Endothelial cell of umbilical vein (primary cell): ENCODE data around the gene ZNF385B. TPM values are rescaled to one million over a fixed set of nuclear protein-coding genes. Genes with fewer than 3 reads are reported as not detected.

ENCODE experiments used
- BruUV-seq: library from RNA; stranded (reverse); fragments of 400-500 nt; replicated peaks from 2 replicates; lab custom pipeline; 2021; lab: Mats Ljungman, UMichigan
- CTCF ChIA-PET: fragments of 300-600, 350-600 bp; sonication (Branson Sonifier 250); formaldehyde crosslinking; loops from one replicate; lab custom pipeline; 2021; ENCODE audit warnings: antibody characterized with exemption, inconsistent platforms; lab: Charles Lee
- POLR2A ChIA-PET: fragments of 300-600, 350-600 bp; sonication (Branson Sonifier 250); formaldehyde crosslinking; loops from one replicate; lab custom pipeline; 2021; ENCODE audit warnings: antibody characterized with exemption, inconsistent platforms; lab: Charles Lee
- DNase-seq: peaks from one replicate; pipeline ENCODE4 v3.0.0-alpha.2; 2011; ENCODE audit warnings: low read depth, low spot score
- FAIRE-seq: peaks from 2 replicates; lab custom pipeline; 2011; peaks lifted over from hg19 to GRCh38; lab: Jason Lieb, UNC
- H2AFZ ChIP-seq: 2 replicates; pipeline ENCODE4 v1.6.0; 2012; ENCODE audit warnings: low read depth, low read length, control low read depth, inconsistent platforms
- H3K27ac ChIP-seq: 2 replicates; pipeline ENCODE4 v1.5.1; 2011; ENCODE audit warnings: low read depth, mild to moderate bottlenecking, control low read depth, low read length, moderate library complexity; ENCODE audit not compliant: insufficient read depth
- H3K27me3 ChIP-seq, 2 experiments: 2 replicates each; pipeline versions ENCODE4 v1.6.0 to v1.6.1; 2011; ENCODE audit warnings: low read length in 2 of 2, mixed read lengths in 1 of 2; ENCODE audit not compliant: control insufficient read depth in 2 of 2, insufficient read depth in 2 of 2
- H3K36me3 ChIP-seq, 2 experiments: 2 replicates in 1 of 2; 3 replicates in 1 of 2; pipeline ENCODE4 v1.5.1; 2011; ENCODE audit warnings: low read length in 2 of 2, mild to moderate bottlenecking in 1 of 2, moderate library complexity in 1 of 2; ENCODE audit not compliant: control insufficient read depth in 2 of 2, insufficient read depth in 2 of 2; ENCODE audit errors: extremely low read depth in 1 of 2
- H3K4me1 ChIP-seq: 3 replicates; pipeline ENCODE4 v1.5.1; 2011; ENCODE audit warnings: mild to moderate bottlenecking, low read length; ENCODE audit not compliant: control insufficient read depth, insufficient read depth; ENCODE audit errors: extremely low read depth
- H3K4me2 ChIP-seq: 2 replicates; pipeline ENCODE4 v1.6.1; 2011; ENCODE audit warnings: low read length, control low read depth, mixed read lengths; ENCODE audit not compliant: insufficient read depth
- H3K4me3 ChIP-seq, 3 experiments: fragments of 200-600 bp in 1 of 3; sonication (generic), shearing (Covaris generic) in 1 of 3; replicated peaks in 1 of 3; 2 replicates each; pipeline ENCODE4 v1.5.1; 2011 to 2016; ENCODE audit warnings: control low read depth in 3 of 3, low read length in 3 of 3, mild to moderate bottlenecking in 2 of 3, inconsistent platforms in 1 of 3, low read depth in 1 of 3, moderate library complexity in 1 of 3; ENCODE audit not compliant: insufficient read depth in 1 of 3
- H3K79me2 ChIP-seq: 2 replicates; pipeline ENCODE4 v1.6.0; 2012; ENCODE audit warnings: low read length, inconsistent platforms; ENCODE audit not compliant: control insufficient read depth, insufficient read depth
- H3K9ac ChIP-seq: replicated peaks from 2 replicates; pipeline ENCODE3; 2011; ENCODE audit warnings: low read length, control low read depth; ENCODE audit not compliant: insufficient read depth; ENCODE audit errors: extremely low read depth
- H3K9me1 ChIP-seq: replicated peaks from 3 replicates; pipeline ENCODE4 v1.6.0; 2011; ENCODE audit warnings: mild to moderate bottlenecking, low read length; ENCODE audit not compliant: control insufficient read depth, insufficient read depth; ENCODE audit errors: extremely low read depth
- H3K9me3 ChIP-seq: replicated peaks from 2 replicates; pipeline ENCODE4 v1.5.1; 2012; ENCODE audit warnings: low read length, inconsistent platforms; ENCODE audit not compliant: control insufficient read depth, insufficient read depth
- H4K20me1 ChIP-seq: replicated peaks from 2 replicates; pipeline ENCODE3; 2011; ENCODE audit warnings: mild to moderate bottlenecking, low read length; ENCODE audit not compliant: control insufficient read depth, insufficient read depth; ENCODE audit errors: extremely low read depth
- CTCF ChIP-seq, 2 donors: IDR thresholded peaks; 1 replicate in 1 of 2; 2 replicates in 1 of 2; pipeline ENCODE4 v1.5.1; 2011; ENCODE audit warnings: low read length in 2 of 2, mild to moderate bottlenecking in 2 of 2, moderate library complexity in 2 of 2, control low read depth in 1 of 2, inconsistent platforms in 1 of 2, low read depth in 1 of 2; ENCODE audit not compliant: insufficient read depth in 1 of 2; ENCODE audit errors: extremely low read depth in 1 of 2
- EZH2 ChIP-seq: IDR thresholded peaks from 2 replicates; pipeline ENCODE4 v1.6.1; 2012; ENCODE audit warnings: borderline replicate concordance, low read depth, mild to moderate bottlenecking, moderate library complexity, low read length, inconsistent platforms; ENCODE audit not compliant: severe bottlenecking
- FOS ChIP-seq: IDR thresholded peaks from 2 replicates; pipeline ENCODE4 v1.6.1; 2011; ENCODE audit warnings: mild to moderate bottlenecking, low read length, moderate library complexity, borderline replicate concordance; ENCODE audit not compliant: insufficient read depth
- GATA2 ChIP-seq: IDR thresholded peaks from 2 replicates; pipeline ENCODE4 v1.7.0; 2011; ENCODE audit warnings: low read depth, mild to moderate bottlenecking, moderate library complexity, mixed read lengths, low read length; ENCODE audit not compliant: insufficient read length, insufficient read depth
- JUN ChIP-seq: IDR thresholded peaks from 2 replicates; pipeline ENCODE4 v1.6.1; 2011; ENCODE audit warnings: borderline replicate concordance, low read depth; ENCODE audit not compliant: insufficient read length, insufficient read depth
- MAX ChIP-seq: IDR thresholded peaks from 2 replicates; pipeline ENCODE4 v1.6.1; 2011; ENCODE audit not compliant: insufficient read depth, insufficient read length
- MYC ChIP-seq: IDR thresholded peaks from one replicate; pipeline ENCODE4 v1.6.1; 2011; ENCODE audit warnings: mild to moderate bottlenecking, low read depth, low read length
- POLR2A ChIP-seq: IDR thresholded peaks from 2 replicates; pipeline ENCODE4 v1.6.1; 2012; ENCODE audit warnings: low read depth, mild to moderate bottlenecking, control low read depth, low read length
- POLR2AphosphoS5 ChIP-seq: IDR thresholded peaks from 2 replicates; pipeline ENCODE4 v1.6.1; 2012; ENCODE audit warnings: low read depth, mild to moderate bottlenecking, control low read depth, low read length, moderate library complexity; ENCODE audit not compliant: insufficient read depth
- dilution Hi-C: fragments of 300-500 bp; cut with MboI; formaldehyde crosslinking; loops from one replicate; pipeline ENCODE4 v1.15.0; 2019; ENCODE audit warnings: low sequenced_read_pairs; ENCODE audit not compliant: extremely low pct_ligation_motif_present
- intact Hi-C: fragments of 100-400 bp; cut with micrococcal nuclease; formaldehyde crosslinking; loops from one replicate; pipeline ENCODE4 v1.10.0; 2022
- polyA plus RNA-seq, 4 experiments: library from polyadenylated mRNA; depleted of rRNA in 3 of 4; stranded (reverse) in 3 of 4; unstranded in 1 of 4; fragments of >200 nt; gene quantifications; 2 replicates each; pipeline versions ENCODE4 v1.2.1 to v1.2.3, GENCODE V29; 2011 to 2012; ENCODE audit warnings: missing spikeins in 1 of 4
- total RNA-seq: library from RNA; stranded (reverse); gene quantifications from 2 replicates; pipeline ENCODE4 v1.2.3, GENCODE V29; 2021

ZNF385B gene
- total and polyA plus RNA-seq, 2 donors (not counting 3 experiments of a cell fraction or from before 2014, with no cell fraction given) = not detected

GRCh38 chr2:179449010-179449409 lies 412.4 kb downstream of the ZNF385B start:
- Histone ChIP-seq H3K9ac (no peak overlapping the region), H3K4me1 (no peaks in the 10 kb centered on the region), H3K79me2 (no peaks in the 10 kb centered on the region), H3K36me3 (no peaks in the 10 kb centered on the region), H4K20me1 (no peaks in the 10 kb centered on the region), H3K27me3 (no peaks in the 10 kb centered on the region), H3K9me3 (no peaks in the 10 kb centered on the region), H3K4me2 (no peak overlapping the region), H3K27ac (no peak overlapping the region), H3K9me1 (no peaks in the 10 kb centered on the region), H3K4me3 (no peak overlapping the region), H2AFZ (no peak overlapping the region)
- POLR2A ChIA-PET = no interaction called here
- BruUV-seq = no TSS peak
- DNase-seq = no peak
- intact Hi-C loops = no loop called here
- FAIRE-seq = no peak
- CTCF ChIA-PET = no interaction called here
- dilution Hi-C loops = no loop called here
- TF ChIP-seq CTCF (IDR thresholded peaks at IDR 0.05; ENCODE audit: extremely low read depth in 1 of 2, insufficient read depth in 1 of 2, low read depth in 1 of 2, low read length in 2 of 2) (no peak), JUN (no peak), POLR2AphosphoS5 (no peak), EZH2 (no peak), MYC (no peak), MAX (no peak), POLR2A (no peak), FOS (no peak), GATA2 (no peak)
